H9 (cell line): Measurements from ENCODE around the gene LRRIQ4. TPM values are rescaled to one million over a fixed set of nuclear protein-coding genes. Genes with fewer than 3 reads are reported as not detected.

ENCODE experiments used
- DNase-seq: peaks from one replicate; pipeline ENCODE4 v3.0.0-alpha.2; 2017
- H2AFZ ChIP-seq: one replicate; pipeline ENCODE4 v1.6.1; 2013; ENCODE audit warnings: mild to moderate bottlenecking, low read length, control low read depth, moderate library complexity
- H2AK5ac ChIP-seq: 2 replicates; pipeline ENCODE4 v1.6.1; 2013; ENCODE audit warnings: low read length, control low read depth, mixed read lengths; ENCODE audit not compliant: insufficient read length
- H2BK120ac ChIP-seq: one replicate; pipeline ENCODE4 v1.6.1; 2013; ENCODE audit warnings: low read depth, mild to moderate bottlenecking, low read length, control low read depth, inconsistent platforms; ENCODE audit not compliant: poor library complexity, severe bottlenecking
- H2BK12ac ChIP-seq: 2 replicates; pipeline ENCODE4 v1.6.1; 2013; ENCODE audit warnings: low read length, control low read depth, mixed read lengths, low read depth; ENCODE audit not compliant: insufficient read length
- H2BK15ac ChIP-seq: 2 replicates; pipeline ENCODE4 v1.6.1; 2013; ENCODE audit warnings: low read depth, low read length, control low read depth
- H2BK20ac ChIP-seq: one replicate; pipeline ENCODE4 v1.6.1; 2013; ENCODE audit warnings: low read depth, mild to moderate bottlenecking, low read length, control low read depth, inconsistent platforms; ENCODE audit not compliant: poor library complexity, severe bottlenecking
- H2BK5ac ChIP-seq: 2 replicates; pipeline ENCODE4 v1.6.1; 2013; ENCODE audit warnings: low read length, control low read depth, mixed read lengths; ENCODE audit not compliant: insufficient read length
- H3K14ac ChIP-seq: 2 replicates; pipeline ENCODE4 v1.6.1; 2013; ENCODE audit warnings: low read length, control low read depth; ENCODE audit not compliant: insufficient read depth
- H3K18ac ChIP-seq: 2 replicates; pipeline ENCODE4 v1.6.1; 2013; ENCODE audit warnings: low read depth, mild to moderate bottlenecking, mixed read lengths, low read length, control low read depth; ENCODE audit not compliant: insufficient read length
- H3K23ac ChIP-seq: 2 replicates; pipeline ENCODE4 v1.6.1; 2013; ENCODE audit warnings: low read length, control low read depth, mixed read lengths, low read depth; ENCODE audit not compliant: insufficient read length
- H3K23me2 ChIP-seq: 2 replicates; pipeline ENCODE4 v1.6.1; 2013; ENCODE audit warnings: low read depth, mild to moderate bottlenecking, mixed read lengths, low read length, control low read depth; ENCODE audit not compliant: insufficient read length, poor library complexity, severe bottlenecking
- H3K27ac ChIP-seq: 2 replicates; pipeline ENCODE4 v1.5.1; 2013; ENCODE audit warnings: low read length, control low read depth, mixed read lengths, low read depth; ENCODE audit not compliant: insufficient read length
- H3K27me3 ChIP-seq: 2 replicates; pipeline ENCODE4 v1.6.1; 2013; ENCODE audit warnings: low read length, control low read depth, inconsistent platforms; ENCODE audit not compliant: insufficient read depth
- H3K4ac ChIP-seq: 2 replicates; pipeline ENCODE4 v1.6.1; 2013; ENCODE audit warnings: low read depth, mild to moderate bottlenecking, control low read depth, inconsistent platforms, low read length, moderate library complexity
- H3K4me1 ChIP-seq: 2 replicates; pipeline ENCODE4 v1.6.1; 2013; ENCODE audit warnings: low read length, control low read depth, inconsistent platforms; ENCODE audit not compliant: insufficient read depth
- H3K4me2 ChIP-seq: 2 replicates; pipeline ENCODE4 v1.6.1; 2013; ENCODE audit warnings: low read length, control low read depth, mixed read lengths; ENCODE audit not compliant: insufficient read length, insufficient read depth
- H3K56ac ChIP-seq: 2 replicates; pipeline ENCODE4 v1.6.1; 2013; ENCODE audit warnings: low read depth, mild to moderate bottlenecking, mixed read lengths, low read length, control low read depth; ENCODE audit not compliant: insufficient read length
- H3K79me1 ChIP-seq: 2 replicates; pipeline ENCODE4 v1.6.1; 2013; ENCODE audit warnings: low read depth, mild to moderate bottlenecking, moderate library complexity, low read length, control low read depth, inconsistent platforms; ENCODE audit not compliant: insufficient read depth, poor library complexity, severe bottlenecking
- H3K79me2 ChIP-seq: 2 replicates; pipeline ENCODE4 v1.6.1; 2013; ENCODE audit warnings: low read length, control low read depth, inconsistent platforms; ENCODE audit not compliant: insufficient read depth
- H3K9ac ChIP-seq: 2 replicates; pipeline ENCODE4 v1.6.1; 2013; ENCODE audit warnings: low read length, control low read depth, mixed read lengths; ENCODE audit not compliant: insufficient read length; ENCODE audit errors: extremely low read depth
- H3K9me3 ChIP-seq: one replicate; pipeline ENCODE4 v1.6.1; 2013; ENCODE audit warnings: low read depth, low read length, inconsistent platforms; ENCODE audit not compliant: control insufficient read depth
- H3T11ph ChIP-seq: one replicate; pipeline ENCODE4 v1.6.1; 2013; ENCODE audit warnings: mild to moderate bottlenecking, low read length, control low read depth, inconsistent platforms
- H4K20me1 ChIP-seq: one replicate; pipeline ENCODE4 v1.6.1; 2013; ENCODE audit not compliant: control insufficient read depth, insufficient read length, insufficient read depth
- H4K5ac ChIP-seq: 2 replicates; pipeline ENCODE4 v1.6.1; 2013; ENCODE audit warnings: low read depth, mild to moderate bottlenecking, mixed read lengths, low read length, control low read depth; ENCODE audit not compliant: insufficient read length
- H4K8ac ChIP-seq: replicated peaks from 2 replicates; pipeline ENCODE4 v1.6.1; 2013; ENCODE audit warnings: low read length, control low read depth, mixed read lengths, low read depth; ENCODE audit not compliant: insufficient read length
- H4K91ac ChIP-seq: 2 replicates; pipeline ENCODE4 v1.6.1; 2013; ENCODE audit warnings: low read depth, mild to moderate bottlenecking, moderate library complexity, mixed read lengths, low read length, control low read depth; ENCODE audit not compliant: insufficient read length
- H3K27ac Mint-ChIP-seq, 3 experiments: 2 replicates in 2 of 3; 3 replicates in 1 of 3; pipeline ENCODE4 v1.8.0; 2020 to 2021; ENCODE audit warnings: mixed read lengths in 3 of 3, mild to moderate bottlenecking in 1 of 3, moderate library complexity in 1 of 3
- H3K27me3 Mint-ChIP-seq: 2 replicates; pipeline ENCODE4 v1.8.0; 2021; ENCODE audit warnings: low read depth, mild to moderate bottlenecking, moderate library complexity, mixed read lengths
- H3K36me3 Mint-ChIP-seq, 3 experiments: 2 replicates in 2 of 3; 3 replicates in 1 of 3; pipeline ENCODE4 v1.8.0; 2020 to 2021; ENCODE audit warnings: low read depth in 3 of 3, mixed read lengths in 3 of 3; ENCODE audit not compliant: insufficient read depth in 1 of 3
- H3K4me1 Mint-ChIP-seq, 2 experiments: 2 replicates each; pipeline ENCODE4 v1.8.0; 2020; ENCODE audit warnings: mixed read lengths in 2 of 2
- H3K4me3 Mint-ChIP-seq, 2 experiments: 2 replicates in 1 of 2; 3 replicates in 1 of 2; pipeline ENCODE4 v1.8.0; 2020 to 2021; ENCODE audit warnings: mild to moderate bottlenecking in 2 of 2, mixed read lengths in 2 of 2, moderate library complexity in 1 of 2
- H3K9me3 Mint-ChIP-seq, 2 experiments: 2 replicates in 1 of 2; 3 replicates in 1 of 2; pipeline ENCODE4 v1.8.0; 2020; ENCODE audit warnings: mild to moderate bottlenecking in 2 of 2, mixed read lengths in 2 of 2, moderate library complexity in 1 of 2
- CTCF ChIP-seq: fragments of 200-600 bp; sonication (generic); conservative IDR thresholded peaks from 3 replicates; pipeline ENCODE4 v1.8.0; 2021; ENCODE audit warnings: antibody characterized with exemption, mild to moderate bottlenecking
- WGBS: extraction: QIAGEN DNeasy Blood & Tissue Kit; methylation state at CpG from one replicate; pipeline ENCODE4 v1.1.7; 2013; ENCODE audit warnings: missing lambda C conversion rate, low lambda C conversion rate, mixed read lengths; ENCODE audit not compliant: insufficient read length; ENCODE audit errors: extremely low coverage; 5-methylcytosine and 5-hydroxymethylcytosine counted together
- total RNA-seq: library from RNA; stranded (reverse); gene quantifications from 2 replicates; pipeline ENCODE4 v1.2.1, GENCODE V29; 2021

Gene LRRIQ4
- total RNA-seq, 1 experiment from 2014 or later, result not detected

- Histone ChIP-seq H3K4me2 (no peak overlapping the region), H3K56ac (no peak overlapping the region), H4K20me1 (no peaks in the 10 kb centered on the region), H2AK5ac (no peak overlapping the region), H3K27ac (no peak overlapping the region), H2BK12ac (no peak overlapping the region), H4K8ac (no peak overlapping the region), H3K4ac (no peak overlapping the region), H3K79me1 (no peaks in the 10 kb centered on the region), H4K91ac (no peak overlapping the region), H3K18ac (no peak overlapping the region), H3K27me3 (no peaks in the 10 kb centered on the region), H3K23me2 (no peaks in the 10 kb centered on the region), H3T11ph (no peak overlapping the region), H3K4me1 (no peaks in the 10 kb centered on the region; the same call in 1 of the 2 replicates), H3K9me3 (no peaks in the 10 kb centered on the region), H4K5ac (no peak overlapping the region), H3K9ac (no peak overlapping the region), H2BK5ac (no peak overlapping the region), H2BK20ac (no peak overlapping the region), H2AFZ (no peak overlapping the region), H2BK120ac (no peak overlapping the region), H2BK15ac (no peak overlapping the region), H3K23ac (no peak overlapping the region), H3K14ac (no peak overlapping the region), H3K79me2 (no peaks in the 10 kb centered on the region)
- H3K36me3 Mint-ChIP-seq, result no peaks in the 10 kb centered on the region
- H3K4me1 Mint-ChIP-seq, result peaks cover 9 to 10% of the 10 kb centered on the region in 2 experiments
- H3K9me3 Mint-ChIP-seq, result no peaks in the 10 kb centered on the region; a peak in 1 of 5 replicates
- H3K27me3 Mint-ChIP-seq, result no peaks in the 10 kb centered on the region
- DNase-seq, result no peak
- peak overlapping the region in 1 of 3 experiments; percentile 42; a peak in 1 of 7 replicates for H3K27ac Mint-ChIP-seq
- H3K4me3 Mint-ChIP-seq, result no peak overlapping the region; a peak in 1 of 5 replicates
- no peak for TF ChIP-seq CTCF
- no CpG with 5 or more reads among the region's 2 CpGs for WGBS
Observed at GRCh38 chr3:169868369-169868768, 55.7 kb downstream of the LRRIQ4 start.
